IMR-90 (cell line): Measurements from ENCODE around the gene TRIP6. TPM values are rescaled to one million over a fixed set of nuclear protein-coding genes. Genes with fewer than 3 reads are reported as not detected.

Experiments
- ATAC-seq: fragments of 200-7000 bp; cut with Tn5 transposase; 2 replicates; pipeline ENCODE4 v1.9.1; 2020; ENCODE audit warnings: low read depth, mild to moderate bottlenecking, moderate library complexity
- BruUV-seq: library from RNA; stranded (reverse); fragments of 400-500 nt; replicated peaks from 2 replicates; lab custom pipeline; 2021; lab: Mats Ljungman, UMichigan
- CTCF ChIA-PET: fragments of 300-600 bp; formaldehyde crosslinking; extraction: SDS; loops from one replicate; lab custom pipeline; 2021; ENCODE audit warnings: antibody characterized with exemption; lab: Yijun Ruan, JAX
- POLR2A ChIA-PET: fragments of 300-600 bp; sonication (Branson Sonifier 250); formaldehyde crosslinking; loops from one replicate; lab custom pipeline; 2022; ENCODE audit warnings: antibody characterized with exemption; ENCODE audit not compliant: unreplicated experiment; lab: Charles Lee
- DNase-seq: peaks from one replicate; pipeline ENCODE4 v3.0.0; 2013
- H2AFZ ChIP-seq: replicated peaks from 2 replicates; pipeline ENCODE3; 2013; ENCODE audit warnings: low read length, mild to moderate bottlenecking; ENCODE audit not compliant: poor library complexity
- H2AK5ac ChIP-seq: 2 replicates; pipeline ENCODE4 v1.6.1; 2013; ENCODE audit warnings: low read depth, low read length, inconsistent platforms
- H2AK9ac ChIP-seq: replicated peaks from 2 replicates; pipeline ENCODE3; 2013; ENCODE audit warnings: mild to moderate bottlenecking, low read depth, low read length, moderate library complexity; ENCODE audit not compliant: poor library complexity
- H2BK120ac ChIP-seq: 2 replicates; pipeline ENCODE4 v1.6.1; 2013; ENCODE audit warnings: low read depth, low read length, inconsistent platforms
- H2BK15ac ChIP-seq: 3 replicates; pipeline ENCODE4 v1.6.1; 2013; ENCODE audit warnings: low read depth, low read length, inconsistent platforms
- H2BK20ac ChIP-seq: 2 replicates; pipeline ENCODE4 v1.6.1; 2013; ENCODE audit warnings: low read depth, mild to moderate bottlenecking, inconsistent platforms, low read length, moderate library complexity
- H2BK5ac ChIP-seq: 2 replicates; pipeline ENCODE4 v1.6.1; 2013; ENCODE audit warnings: mild to moderate bottlenecking, low read depth, low read length, inconsistent platforms; ENCODE audit not compliant: poor library complexity, severe bottlenecking
- H3K14ac ChIP-seq: replicated peaks from 2 replicates; pipeline ENCODE4 v1.6.1; 2013; ENCODE audit warnings: low read depth, low read length, inconsistent platforms
- H3K18ac ChIP-seq: 2 replicates; pipeline ENCODE4 v1.6.1; 2013; ENCODE audit warnings: low read depth, low read length, control low read depth
- H3K23ac ChIP-seq: 2 replicates; pipeline ENCODE4 v1.6.1; 2013; ENCODE audit warnings: low read depth, low read length, inconsistent platforms
- H3K27ac ChIP-seq: 2 replicates; pipeline ENCODE4 v1.5.1; 2013; ENCODE audit warnings: mild to moderate bottlenecking, control low read depth, low read length; ENCODE audit not compliant: insufficient read depth
- H3K27me3 ChIP-seq: 2 replicates; pipeline ENCODE4 v1.6.1; 2013; ENCODE audit warnings: low read length; ENCODE audit not compliant: control insufficient read depth, insufficient read depth
- H3K36me3 ChIP-seq: 2 replicates; pipeline ENCODE4 v1.6.1; 2013; ENCODE audit warnings: low read length, mixed read lengths; ENCODE audit not compliant: control insufficient read depth, insufficient read depth
- H3K4ac ChIP-seq: 2 replicates; pipeline ENCODE4 v1.6.1; 2013; ENCODE audit warnings: low read depth, low read length, inconsistent platforms
- H3K4me1 ChIP-seq: 2 replicates; pipeline ENCODE4 v1.6.1; 2013; ENCODE audit warnings: low read length, mixed read lengths; ENCODE audit not compliant: control insufficient read depth, insufficient read depth
- H3K4me2 ChIP-seq: 2 replicates; pipeline ENCODE4 v1.6.1; 2013; ENCODE audit warnings: low read depth, mild to moderate bottlenecking, control low read depth, low read length, moderate library complexity
- H3K4me3 ChIP-seq: 2 replicates; pipeline ENCODE4 v1.5.1; 2013; ENCODE audit warnings: low read depth, mild to moderate bottlenecking, control low read depth, low read length, moderate library complexity; ENCODE audit not compliant: insufficient read depth
- H3K56ac ChIP-seq: 2 replicates; pipeline ENCODE4 v1.6.1; 2013; ENCODE audit warnings: low read length, inconsistent platforms; ENCODE audit not compliant: insufficient read depth; ENCODE audit errors: extremely low read depth
- H3K79me1 ChIP-seq, 2 experiments: 2 replicates each; pipeline ENCODE4 v1.6.1; 2013; ENCODE audit warnings: low read length in 2 of 2, inconsistent platforms in 1 of 2, low read depth in 1 of 2
- H3K9ac ChIP-seq: 2 replicates; pipeline ENCODE4 v1.6.1; 2013; ENCODE audit warnings: low read depth, low read length, control low read depth
- H3K9me1 ChIP-seq: 2 replicates; pipeline ENCODE4 v1.6.1; 2013; ENCODE audit warnings: low read length, inconsistent platforms; ENCODE audit not compliant: insufficient read depth
- H3K9me3 ChIP-seq: 2 replicates; pipeline ENCODE4 v1.6.1; 2013; ENCODE audit warnings: low read length; ENCODE audit not compliant: control insufficient read depth, insufficient read depth
- H4K20me1 ChIP-seq: 2 replicates; pipeline ENCODE4 v1.6.1; 2013; ENCODE audit warnings: low read length, inconsistent platforms; ENCODE audit not compliant: insufficient read depth
- H4K5ac ChIP-seq: 2 replicates; pipeline ENCODE4 v1.6.1; 2013; ENCODE audit warnings: mild to moderate bottlenecking, low read depth, low read length, control low read depth
- H4K8ac ChIP-seq, 2 experiments: 2 replicates each; pipeline ENCODE4 v1.6.1; 2013; ENCODE audit warnings: low read depth in 2 of 2, low read length in 2 of 2, control low read depth in 1 of 2, inconsistent platforms in 1 of 2
- H4K91ac ChIP-seq: 2 replicates; pipeline ENCODE4 v1.6.1; 2013; ENCODE audit warnings: low read depth, low read length, inconsistent platforms; ENCODE audit not compliant: insufficient read depth
- BHLHE40 ChIP-seq: fragments of 150-350 bp; IDR thresholded peaks from 2 replicates; pipeline ENCODE4 v1.6.1; 2016; ENCODE audit warnings: mild to moderate bottlenecking, low read depth, low read length
- CEBPB ChIP-seq: IDR thresholded peaks from 2 replicates; pipeline ENCODE4 v1.6.1; 2012; ENCODE audit warnings: low read depth, low read length, improper control_type of control experiment
- CHD1 ChIP-seq: IDR thresholded peaks from 2 replicates; pipeline ENCODE4 v1.6.1; 2012; ENCODE audit warnings: low read depth, low read length, improper control_type of control experiment
- CTCF ChIP-seq: conservative IDR thresholded peaks from 2 replicates; pipeline ENCODE4 v1.5.1; 2012; ENCODE audit warnings: mild to moderate bottlenecking, low read depth, low read length, improper control_type of control experiment
- FOS ChIP-seq: fragments of 150-350 bp; IDR thresholded peaks from 2 replicates; pipeline ENCODE4 v1.6.1; 2016; ENCODE audit warnings: low read depth, low read length
- MAFK ChIP-seq: IDR thresholded peaks from 2 replicates; pipeline ENCODE4 v1.6.1; 2012; ENCODE audit warnings: low read depth, low read length, improper control_type of control experiment
- MXI1 ChIP-seq: IDR thresholded peaks from 2 replicates; pipeline ENCODE4 v1.6.1; 2012; ENCODE audit warnings: low read depth, mild to moderate bottlenecking, low read length, moderate library complexity, borderline replicate concordance
- NFE2L2 ChIP-seq: fragments of 150-350 bp; IDR thresholded peaks from 2 replicates; pipeline ENCODE4 v1.6.1; 2016; ENCODE audit warnings: low read depth, mild to moderate bottlenecking, low read length
- POLR2A ChIP-seq: IDR thresholded peaks from 2 replicates; pipeline ENCODE4 v1.6.1; 2012; ENCODE audit warnings: mild to moderate bottlenecking, low read depth, low read length
- RAD21 ChIP-seq: IDR thresholded peaks from 2 replicates; pipeline ENCODE4 v1.6.1; 2012; ENCODE audit warnings: low read length, improper control_type of control experiment
- RCOR1 ChIP-seq: IDR thresholded peaks from 2 replicates; pipeline ENCODE4 v1.6.1; 2012; ENCODE audit warnings: mild to moderate bottlenecking, low read length, improper control_type of control experiment; ENCODE audit not compliant: insufficient replicate concordance
- RFX5 ChIP-seq: IDR thresholded peaks from 2 replicates; pipeline ENCODE4 v1.8.0; 2012; ENCODE audit warnings: low read depth, mild to moderate bottlenecking, low read length, moderate library complexity
- SMC3 ChIP-seq: fragments of 150-350 bp; IDR thresholded peaks from 2 replicates; pipeline ENCODE4 v1.6.1; 2016; ENCODE audit warnings: low read depth, mild to moderate bottlenecking, antibody characterized with exemption, low read length, moderate library complexity
- USF2 ChIP-seq: fragments of 150-350 bp; IDR thresholded peaks from 2 replicates; pipeline ENCODE4 v1.6.1; 2017; ENCODE audit warnings: mild to moderate bottlenecking, antibody characterized with exemption, low read length, low read depth
- WGBS, 2 experiments: methylation state at CpG; one replicate each; pipeline versions ENCODE4 v1.1.5 to v1.1.7; 2013; ENCODE audit warnings: missing lambda C conversion rate in 2 of 2; ENCODE audit not compliant: insufficient read length in 1 of 2; ENCODE audit errors: extremely low coverage in 2 of 2; 5-methylcytosine and 5-hydroxymethylcytosine counted together
- dilution Hi-C: fragments of 300-500 bp; cut with HindIII; formaldehyde crosslinking; loops from one replicate; pipeline ENCODE4 v1.14.3; 2018; ENCODE audit warnings: low sequenced_read_pairs; ENCODE audit not compliant: unreplicated experiment
- in situ Hi-C: fragments of 300-500 bp; cut with MboI; formaldehyde crosslinking; loops from 3 replicates; pipeline ENCODE4 v1.14.3; 2019; ENCODE audit warnings: low sequenced_read_pairs, inconsistent platforms, mixed read lengths
- intact Hi-C: fragments of 100-400 bp; cut with micrococcal nuclease; formaldehyde crosslinking; loops from 2 replicates; pipeline ENCODE4 v1.10.0; 2022
- polyA plus RNA-seq, 3 experiments: library from polyadenylated mRNA; depleted of rRNA; stranded (reverse); fragments of >200 nt; gene quantifications; 2 replicates each; pipeline ENCODE4 v1.2.3, GENCODE V29; 2012; ENCODE audit warnings: low replicate concordance in 1 of 3
- total RNA-seq: library from RNA; depleted of rRNA; stranded (reverse); fragments of >200 nt; gene quantifications from 2 replicates; pipeline ENCODE4 v1.2.3, GENCODE V29; 2012
- TF ChIP-seq, protein P1 (sequence below): fragments of 150-350 bp; IDR thresholded peaks from 2 replicates; pipeline ENCODE4 v1.6.1; 2016; ENCODE audit warnings: low read depth, mild to moderate bottlenecking, low read length, moderate library complexity, borderline replicate concordance

The TRIP6 gene
- total and polyA plus RNA-seq, 2 of the 4 experiments (the other 2 are of a cell fraction), result 36.4 to 72.3 TPM

GRCh38 chr7:100897772-100898454 lies 30.7 kb downstream of the TRIP6 start:
- Histone ChIP-seq H3K27ac (no peak overlapping the region), H3K23ac (no peak overlapping the region), H3K4me1 (no peaks in the 10 kb centered on the region; the same call in 1 of the 2 replicates), H2BK5ac (no peak overlapping the region), H3K14ac (no peak overlapping the region), H2BK20ac (no peak overlapping the region), H4K8ac (no peak overlapping the region), H3K36me3 (no peaks in the 10 kb centered on the region), H3K9me1 (no peaks in the 10 kb centered on the region), H3K56ac (no peak overlapping the region), H2AK9ac (no peak overlapping the region), H3K27me3 (peaks cover 43% of the 10 kb centered on the region), H2BK15ac (no peak overlapping the region), H3K9me3 (peaks cover 2% of the 10 kb centered on the region; the same call in 1 of the 2 replicates), H3K4me2 (no peak overlapping the region), H3K18ac (no peak overlapping the region), H4K5ac (no peak overlapping the region), H3K9ac (no peak overlapping the region), H3K4me3 (no peak overlapping the region), H4K20me1 (0 out of 2 replicates have a peak, but pooled peaks cover 4% of the 10 kb centered on the region), H3K4ac (no peak overlapping the region), H4K91ac (no peak overlapping the region), H3K79me1 (no peaks in the 10 kb centered on the region), H2AK5ac (no peak overlapping the region), H2BK120ac (no peak overlapping the region), H2AFZ (no peak overlapping the region)
- no TSS peak for BruUV-seq
- intact Hi-C loops (loop anchor here (1.0 to 2.0 kb wide), 3 partner anchors 161 to 295 kb away; no protein-coding TSS in a partner anchor), dilution Hi-C loops (no loop called here), in situ Hi-C loops (loop anchor here (10.0 kb wide), 1 partner anchor 387 kb away; no protein-coding TSS in a partner anchor)
- WGBS, 2 experiments, result 51% methylated on average over 3 of the region's 13 CpGs; no CpG with 5 or more reads in 1 of the 2 experiments
- no peak for TF ChIP-seq CHD1
- TF ChIP-seq RCOR1, result no peak
- no peak for TF ChIP-seq SMC3
- TF ChIP-seq MXI1, result no peak
- no peak for TF ChIP-seq BHLHE40
- TF ChIP-seq MAFK, result no peak
- TF ChIP-seq CEBPB, result no peak
- no peak for TF ChIP-seq POLR2A
- no peak for TF ChIP-seq RFX5
- TF ChIP-seq, protein P1, sequence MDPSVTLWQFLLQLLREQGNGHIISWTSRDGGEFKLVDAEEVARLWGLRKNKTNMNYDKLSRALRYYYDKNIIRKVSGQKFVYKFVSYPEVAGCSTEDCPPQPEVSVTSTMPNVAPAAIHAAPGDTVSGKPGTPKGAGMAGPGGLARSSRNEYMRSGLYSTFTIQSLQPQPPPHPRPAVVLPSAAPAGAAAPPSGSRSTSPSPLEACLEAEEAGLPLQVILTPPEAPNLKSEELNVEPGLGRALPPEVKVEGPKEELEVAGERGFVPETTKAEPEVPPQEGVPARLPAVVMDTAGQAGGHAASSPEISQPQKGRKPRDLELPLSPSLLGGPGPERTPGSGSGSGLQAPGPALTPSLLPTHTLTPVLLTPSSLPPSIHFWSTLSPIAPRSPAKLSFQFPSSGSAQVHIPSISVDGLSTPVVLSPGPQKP, result no peak
- no peak for TF ChIP-seq RAD21
- TF ChIP-seq FOS, result no peak
- no peak for TF ChIP-seq NFE2L2
- no peak for TF ChIP-seq CTCF
- no peak for TF ChIP-seq USF2
- ChIA-PET CTCF (interaction anchor here (0.7 kb wide), 1 partner anchor 170 kb away, joined by 4 read pairs; no protein-coding TSS in a partner anchor), POLR2A (no interaction called here)
- DNase-seq (no peak), ATAC-seq (no peak)
